K562 (cell line): ENCODE data around the gene GRIP1. TPM values are rescaled to one million over a fixed set of nuclear protein-coding genes. Genes with fewer than 3 reads are reported as not detected.

Source experiments
- ATAC-seq: fragments of 200-7000 bp; cut with Tn5 transposase; 3 replicates; pipeline ENCODE4 v1.9.1; 2020; ENCODE audit warnings: moderate library complexity
- BruUV-seq: library from RNA; stranded (reverse); fragments of 400-500 nt; replicated peaks from 2 replicates; lab custom pipeline; 2021; lab: Mats Ljungman, UMichigan
- CTCF ChIA-PET: fragments of 300-600 bp; formaldehyde crosslinking; extraction: SDS; loops from one replicate; lab custom pipeline; 2021; ENCODE audit warnings: low intra/inter-chr PET ratio; lab: Yijun Ruan, JAX
- POLR2A ChIA-PET: fragments of 300-600, 350-650 bp; sonication (Branson Sonifier 250); formaldehyde crosslinking; extraction: SDS; loops from one replicate; lab custom pipeline; 2021; ENCODE audit warnings: antibody characterized with exemption, inconsistent platforms; lab: Yijun Ruan, JAX
- DNase-seq, 4 experiments: peaks; one replicate each; pipeline versions ENCODE4 v3.0.0 to v3.0.0-alpha.2; 2011 to 2018; ENCODE audit warnings: low spot score in 3 of 4, mixed read lengths in 3 of 4; ENCODE audit errors: extremely low read depth in 1 of 4
- FAIRE-seq: peaks from 2 replicates; lab custom pipeline; 2011; peaks lifted over from hg19 to GRCh38; lab: Jason Lieb, UNC
- H2AFZ ChIP-seq: 2 replicates; pipeline ENCODE4 v1.6.0; 2011; ENCODE audit warnings: low read depth, low read length, control low read depth, inconsistent platforms
- H3K27ac ChIP-seq: fragments of 200-600 bp; 3 replicates; pipeline ENCODE4 v1.8.0; 2011; ENCODE audit warnings: low read depth, mild to moderate bottlenecking, control low read depth, inconsistent platforms, low read length, moderate library complexity, mixed read lengths; ENCODE audit errors: extremely low read depth
- H3K27me3 ChIP-seq, 2 experiments: fragments of 300-600 bp in 1 of 2; 2 replicates in 1 of 2; 3 replicates in 1 of 2; pipeline versions ENCODE4 v1.6.0 to v1.8.0; 2011; ENCODE audit warnings: inconsistent platforms in 2 of 2, low read length in 2 of 2, mild to moderate bottlenecking in 1 of 2, mixed read lengths in 1 of 2, moderate library complexity in 1 of 2; ENCODE audit not compliant: control insufficient read depth in 2 of 2, insufficient read depth in 2 of 2
- H3K36me3 ChIP-seq: fragments of 300-600 bp; 3 replicates; pipeline ENCODE4 v1.8.0; 2011; ENCODE audit warnings: mild to moderate bottlenecking, low read length, inconsistent platforms; ENCODE audit not compliant: control insufficient read depth, insufficient read depth
- H3K4me1 ChIP-seq, 2 experiments: fragments of 200-600 bp in 1 of 2; replicated peaks in 1 of 2; 2 replicates in 1 of 2; 3 replicates in 1 of 2; pipeline versions ENCODE4 v1.5.1 to v1.8.0; 2011; ENCODE audit warnings: inconsistent platforms in 2 of 2, low read length in 2 of 2, mild to moderate bottlenecking in 1 of 2, mixed read lengths in 1 of 2, moderate library complexity in 1 of 2; ENCODE audit not compliant: control insufficient read depth in 2 of 2, insufficient read depth in 2 of 2
- H3K4me2 ChIP-seq: 2 replicates; pipeline ENCODE4 v1.6.1; 2011; ENCODE audit warnings: low read length, control low read depth, inconsistent platforms, mixed read lengths; ENCODE audit not compliant: insufficient read depth
- H3K4me3 ChIP-seq: fragments of 200-600 bp; sonication (generic), shearing (Covaris generic); 2 replicates; pipeline ENCODE4 v1.5.1; 2016; ENCODE audit warnings: control low read depth, inconsistent platforms
- H3K79me2 ChIP-seq: fragments of 200-600 bp; 3 replicates; pipeline ENCODE4 v1.8.0; 2011; ENCODE audit warnings: low read length, inconsistent platforms; ENCODE audit not compliant: control insufficient read depth, insufficient read depth
- H3K9ac ChIP-seq, 2 experiments: 2 replicates each; pipeline versions ENCODE4 v1.6.0 to v1.6.1; 2011; ENCODE audit warnings: low read depth in 2 of 2, low read length in 2 of 2, control low read depth in 1 of 2, inconsistent platforms in 1 of 2, mild to moderate bottlenecking in 1 of 2, mixed read lengths in 1 of 2; ENCODE audit not compliant: insufficient read depth in 1 of 2
- H3K9me1 ChIP-seq: one replicate; pipeline ENCODE4 v1.6.0; 2011; ENCODE audit warnings: inconsistent platforms, mild to moderate bottlenecking, low read length, moderate library complexity; ENCODE audit not compliant: control insufficient read depth, insufficient read depth
- H3K9me3 ChIP-seq: replicated peaks from 2 replicates; pipeline ENCODE4 v1.5.1; 2011; ENCODE audit warnings: low read depth, low read length, inconsistent platforms; ENCODE audit not compliant: control insufficient read depth, insufficient read depth
- H4K20me1 ChIP-seq: replicated peaks from 2 replicates; pipeline ENCODE4 v1.6.1; 2011; ENCODE audit warnings: low read length, inconsistent platforms, mixed read lengths; ENCODE audit not compliant: control insufficient read depth, insufficient read depth
- CBFA2T2 ChIP-seq: fragments of 450-650 bp; conservative IDR thresholded peaks from 2 replicates; pipeline ENCODE4 v1.6.1; 2017; ENCODE audit warnings: mild to moderate bottlenecking
- HNRNPUL1 ChIP-seq: fragments of 200-400 bp; formaldehyde crosslinking; IDR thresholded peaks from 2 replicates; pipeline ENCODE4 v1.6.1; 2017; ENCODE audit warnings: low read length
- MEIS2 ChIP-seq: fragments of 450-650 bp; IDR thresholded peaks from 2 replicates; pipeline ENCODE4 v1.6.1; 2014; ENCODE audit warnings: mild to moderate bottlenecking; ENCODE audit not compliant: partially characterized antibody
- NFXL1 ChIP-seq: fragments of 450-650 bp; formaldehyde crosslinking; IDR thresholded peaks from 2 replicates; pipeline ENCODE4 v1.4.0; 2021; ENCODE audit warnings: mild to moderate bottlenecking
- SRF ChIP-seq, 2 experiments: fragments of 250-450, 450-650 bp in 1 of 2; sonication (Bioruptor Pico) in 1 of 2; sonication (generic) in 1 of 2; formaldehyde crosslinking; IDR thresholded peaks; 2 replicates each; pipeline versions ENCODE4 v1.5.0 to v1.5.1; 2020 to 2022; ENCODE audit warnings: mild to moderate bottlenecking in 1 of 2, missing genetic modification reagents in 1 of 2
- TEAD1 ChIP-seq, 2 experiments: fragments of 450-650 bp in 1 of 2; sonication (generic) in 1 of 2; formaldehyde crosslinking; IDR thresholded peaks; 2 replicates each; pipeline versions ENCODE4 v1.4.0 to v1.8.0; 2020 to 2022; ENCODE audit warnings: mild to moderate bottlenecking in 2 of 2, missing genetic modification reagents in 1 of 2
- ZBED1 ChIP-seq: IDR thresholded peaks from 2 replicates; pipeline ENCODE4 v1.6.1; 2014
- ZNF431 ChIP-seq: sonication (generic); formaldehyde crosslinking; IDR thresholded peaks from 2 replicates; pipeline ENCODE4 v1.8.0; 2022; ENCODE audit warnings: mild to moderate bottlenecking, missing genetic modification reagents
- ZNF561 ChIP-seq: fragments of 450-650 bp; formaldehyde crosslinking; conservative IDR thresholded peaks from 2 replicates; pipeline ENCODE4 v1.4.0; 2020; ENCODE audit warnings: mild to moderate bottlenecking, moderate library complexity
- WGBS: fragments of 100-300 bp; shearing (Covaris generic); methylation state at CpG from one replicate; pipeline ENCODE4 v1.1.6; 2016; ENCODE audit warnings: low coverage, mixed read lengths; ENCODE audit not compliant: insufficient coverage; ENCODE audit errors: missing lambda C conversion rate; 5-methylcytosine and 5-hydroxymethylcytosine counted together
- in situ Hi-C: fragments of 300-500 bp; cut with MboI; formaldehyde crosslinking; loops from 4 replicates; pipeline ENCODE4 v1.15.0; 2018; ENCODE audit warnings: inconsistent platforms, mixed read lengths
- intact Hi-C: fragments of 100-400 bp; cut with micrococcal nuclease; formaldehyde crosslinking; loops from 2 replicates; pipeline ENCODE4 v1.14.2; 2022
- polyA plus RNA-seq, 8 experiments: library from polyadenylated mRNA; depleted of rRNA in 4 of 8; stranded (reverse) in 5 of 8; unstranded in 3 of 8; fragments of >200 nt; fragmentation: Nextera tagmentation in 2 of 8; fragmentation: Illumina TruSeq in 1 of 8; extraction: Ambion mirVana in 2 of 8; extraction: Trizol in 1 of 8; gene quantifications; 2 replicates each; pipeline versions ENCODE4 v1.2.1 to v1.2.3, GENCODE V29; 2011 to 2014; ENCODE audit warnings: inconsistent platforms in 1 of 8, missing spikeins in 1 of 8
- total RNA-seq, 7 experiments: library from RNA; depleted of rRNA in 6 of 7; stranded (reverse); fragments of >200 nt in 6 of 7; fragmentation: Illumina TruSeq in 2 of 7; extraction: Trizol in 2 of 7; gene quantifications; 2 replicates each; pipeline versions ENCODE4 v1.2.1 to v1.2.3, GENCODE V29; 2011 to 2021; ENCODE audit warnings: low replicate concordance in 1 of 7
- TF ChIP-seq, protein P1 (sequence below): fragments of 250-450 bp; sonication (Bioruptor Pico); IDR thresholded peaks from 2 replicates; pipeline ENCODE4 v1.5.0; 2021
- TF ChIP-seq, protein P2 (sequence below): fragments of 200-600 bp; sonication (generic); IDR thresholded peaks from one replicate; pipeline ENCODE4 v1.6.1; 2012; ENCODE audit warnings: mild to moderate bottlenecking, low read depth, low read length, inconsistent platforms

The GRIP1 gene
- total and polyA plus RNA-seq, 9 of the 15 experiments (the other 6 are each of a cell fraction or from before 2014, with no cell fraction given) = 0.28 to 1.2 (median 0.45) TPM

DNA sequence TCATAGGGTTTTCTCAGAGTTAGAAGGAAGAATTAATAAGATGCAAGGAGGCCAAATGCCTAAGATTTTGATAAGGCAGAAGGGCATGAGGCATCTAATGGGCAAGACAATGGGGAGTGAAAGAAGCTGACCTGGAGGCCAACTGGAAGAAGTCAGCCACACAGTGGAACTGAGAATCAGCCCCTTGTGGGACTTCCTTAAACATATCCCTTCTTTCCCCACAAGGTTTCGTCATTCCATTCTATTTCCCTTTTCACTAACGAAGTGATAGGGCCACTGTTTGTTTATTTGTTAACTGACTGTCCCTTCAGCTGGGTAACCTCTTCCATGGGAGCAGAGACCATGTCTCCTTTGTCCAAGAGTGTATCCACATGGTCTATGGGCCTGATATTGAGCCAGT, 290.4 kb downstream of the GRIP1 start (continued):
- TF ChIP-seq, protein P1, sequence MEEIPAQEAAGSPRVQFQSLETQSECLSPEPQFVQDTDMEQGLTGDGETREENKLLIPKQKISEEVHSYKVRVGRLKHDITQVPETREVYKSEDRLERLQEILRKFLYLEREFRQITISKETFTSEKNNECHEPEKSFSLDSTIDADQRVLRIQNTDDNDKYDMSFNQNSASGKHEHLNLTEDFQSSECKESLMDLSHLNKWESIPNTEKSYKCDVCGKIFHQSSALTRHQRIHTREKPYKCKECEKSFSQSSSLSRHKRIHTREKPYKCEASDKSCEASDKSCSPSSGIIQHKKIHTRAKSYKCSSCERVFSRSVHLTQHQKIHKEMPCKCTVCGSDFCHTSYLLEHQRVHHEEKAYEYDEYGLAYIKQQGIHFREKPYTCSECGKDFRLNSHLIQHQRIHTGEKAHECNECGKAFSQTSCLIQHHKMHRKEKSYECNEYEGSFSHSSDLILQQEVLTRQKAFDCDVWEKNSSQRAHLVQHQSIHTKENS (CRISPR knock-in tag) = no peak
- TF ChIP-seq SRF (CRISPR knock-in tag; IDR thresholded peaks at IDR 0.05) (no peak), ZNF431 (CRISPR knock-in tag) (no peak), ZBED1 (no peak), HNRNPUL1 (no peak), MEIS2 (no peak), NFXL1 (no peak), ZNF561 (no peak)
- TF ChIP-seq, all 486 proteins: peak for 0

DNA sequence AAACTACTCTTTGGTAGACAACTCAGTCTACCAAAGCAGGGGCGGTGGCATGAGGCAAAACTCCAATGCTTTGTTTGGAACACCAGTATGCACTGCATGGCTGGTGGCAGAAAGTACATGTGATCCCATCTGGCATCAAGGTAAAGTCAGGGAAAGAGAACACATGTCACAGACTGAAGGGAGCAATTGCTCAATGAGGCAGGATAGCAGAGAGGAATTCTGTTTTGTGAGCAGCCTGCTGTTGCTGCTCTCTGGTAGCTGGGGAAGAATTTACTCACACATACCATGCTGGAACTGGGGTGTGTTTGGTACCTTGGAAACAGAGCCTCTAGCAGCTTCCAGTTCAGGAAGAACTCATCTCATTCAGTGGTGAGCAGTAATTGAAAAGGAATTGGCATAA, 291.8 kb downstream of the GRIP1 start:
- intact Hi-C loops (no loop called here), in situ Hi-C loops (no loop called here)
- POLR2A ChIA-PET = interaction anchor here (0.6 kb wide), 1 partner anchor 156 kb away, joined by 3 read pairs; no protein-coding TSS in a partner anchor
- Histone ChIP-seq H3K79me2 (no peaks in the 10 kb centered on the region), H3K9me1 (no peaks in the 10 kb centered on the region), H2AFZ (no peak overlapping the region), H3K4me1 (no peaks in the 10 kb centered on the region), H3K27me3 (peaks cover 3 to 5% of the 10 kb centered on the region in 2 experiments; a peak in 1 of 5 replicates), H3K27ac (no peak overlapping the region), H3K9me3 (no peaks in the 10 kb centered on the region), H3K4me2 (no peak overlapping the region), H4K20me1 (no peaks in the 10 kb centered on the region), H3K4me3 (no peak overlapping the region), H3K36me3 (no peaks in the 10 kb centered on the region), H3K9ac (no peak overlapping the region)
- no peak for FAIRE-seq
- no TSS peak for BruUV-seq
- WGBS = 6% methylated on average over 1 of the region's 1 CpG
- CTCF ChIA-PET = no interaction called here
- ATAC-seq = no peak
- DNase-seq = no peak
- TF ChIP-seq TEAD1 (CRISPR knock-in tag; IDR thresholded peaks at IDR 0.05) (no peak), CBFA2T2 (no peak)
- TF ChIP-seq, protein P2, sequence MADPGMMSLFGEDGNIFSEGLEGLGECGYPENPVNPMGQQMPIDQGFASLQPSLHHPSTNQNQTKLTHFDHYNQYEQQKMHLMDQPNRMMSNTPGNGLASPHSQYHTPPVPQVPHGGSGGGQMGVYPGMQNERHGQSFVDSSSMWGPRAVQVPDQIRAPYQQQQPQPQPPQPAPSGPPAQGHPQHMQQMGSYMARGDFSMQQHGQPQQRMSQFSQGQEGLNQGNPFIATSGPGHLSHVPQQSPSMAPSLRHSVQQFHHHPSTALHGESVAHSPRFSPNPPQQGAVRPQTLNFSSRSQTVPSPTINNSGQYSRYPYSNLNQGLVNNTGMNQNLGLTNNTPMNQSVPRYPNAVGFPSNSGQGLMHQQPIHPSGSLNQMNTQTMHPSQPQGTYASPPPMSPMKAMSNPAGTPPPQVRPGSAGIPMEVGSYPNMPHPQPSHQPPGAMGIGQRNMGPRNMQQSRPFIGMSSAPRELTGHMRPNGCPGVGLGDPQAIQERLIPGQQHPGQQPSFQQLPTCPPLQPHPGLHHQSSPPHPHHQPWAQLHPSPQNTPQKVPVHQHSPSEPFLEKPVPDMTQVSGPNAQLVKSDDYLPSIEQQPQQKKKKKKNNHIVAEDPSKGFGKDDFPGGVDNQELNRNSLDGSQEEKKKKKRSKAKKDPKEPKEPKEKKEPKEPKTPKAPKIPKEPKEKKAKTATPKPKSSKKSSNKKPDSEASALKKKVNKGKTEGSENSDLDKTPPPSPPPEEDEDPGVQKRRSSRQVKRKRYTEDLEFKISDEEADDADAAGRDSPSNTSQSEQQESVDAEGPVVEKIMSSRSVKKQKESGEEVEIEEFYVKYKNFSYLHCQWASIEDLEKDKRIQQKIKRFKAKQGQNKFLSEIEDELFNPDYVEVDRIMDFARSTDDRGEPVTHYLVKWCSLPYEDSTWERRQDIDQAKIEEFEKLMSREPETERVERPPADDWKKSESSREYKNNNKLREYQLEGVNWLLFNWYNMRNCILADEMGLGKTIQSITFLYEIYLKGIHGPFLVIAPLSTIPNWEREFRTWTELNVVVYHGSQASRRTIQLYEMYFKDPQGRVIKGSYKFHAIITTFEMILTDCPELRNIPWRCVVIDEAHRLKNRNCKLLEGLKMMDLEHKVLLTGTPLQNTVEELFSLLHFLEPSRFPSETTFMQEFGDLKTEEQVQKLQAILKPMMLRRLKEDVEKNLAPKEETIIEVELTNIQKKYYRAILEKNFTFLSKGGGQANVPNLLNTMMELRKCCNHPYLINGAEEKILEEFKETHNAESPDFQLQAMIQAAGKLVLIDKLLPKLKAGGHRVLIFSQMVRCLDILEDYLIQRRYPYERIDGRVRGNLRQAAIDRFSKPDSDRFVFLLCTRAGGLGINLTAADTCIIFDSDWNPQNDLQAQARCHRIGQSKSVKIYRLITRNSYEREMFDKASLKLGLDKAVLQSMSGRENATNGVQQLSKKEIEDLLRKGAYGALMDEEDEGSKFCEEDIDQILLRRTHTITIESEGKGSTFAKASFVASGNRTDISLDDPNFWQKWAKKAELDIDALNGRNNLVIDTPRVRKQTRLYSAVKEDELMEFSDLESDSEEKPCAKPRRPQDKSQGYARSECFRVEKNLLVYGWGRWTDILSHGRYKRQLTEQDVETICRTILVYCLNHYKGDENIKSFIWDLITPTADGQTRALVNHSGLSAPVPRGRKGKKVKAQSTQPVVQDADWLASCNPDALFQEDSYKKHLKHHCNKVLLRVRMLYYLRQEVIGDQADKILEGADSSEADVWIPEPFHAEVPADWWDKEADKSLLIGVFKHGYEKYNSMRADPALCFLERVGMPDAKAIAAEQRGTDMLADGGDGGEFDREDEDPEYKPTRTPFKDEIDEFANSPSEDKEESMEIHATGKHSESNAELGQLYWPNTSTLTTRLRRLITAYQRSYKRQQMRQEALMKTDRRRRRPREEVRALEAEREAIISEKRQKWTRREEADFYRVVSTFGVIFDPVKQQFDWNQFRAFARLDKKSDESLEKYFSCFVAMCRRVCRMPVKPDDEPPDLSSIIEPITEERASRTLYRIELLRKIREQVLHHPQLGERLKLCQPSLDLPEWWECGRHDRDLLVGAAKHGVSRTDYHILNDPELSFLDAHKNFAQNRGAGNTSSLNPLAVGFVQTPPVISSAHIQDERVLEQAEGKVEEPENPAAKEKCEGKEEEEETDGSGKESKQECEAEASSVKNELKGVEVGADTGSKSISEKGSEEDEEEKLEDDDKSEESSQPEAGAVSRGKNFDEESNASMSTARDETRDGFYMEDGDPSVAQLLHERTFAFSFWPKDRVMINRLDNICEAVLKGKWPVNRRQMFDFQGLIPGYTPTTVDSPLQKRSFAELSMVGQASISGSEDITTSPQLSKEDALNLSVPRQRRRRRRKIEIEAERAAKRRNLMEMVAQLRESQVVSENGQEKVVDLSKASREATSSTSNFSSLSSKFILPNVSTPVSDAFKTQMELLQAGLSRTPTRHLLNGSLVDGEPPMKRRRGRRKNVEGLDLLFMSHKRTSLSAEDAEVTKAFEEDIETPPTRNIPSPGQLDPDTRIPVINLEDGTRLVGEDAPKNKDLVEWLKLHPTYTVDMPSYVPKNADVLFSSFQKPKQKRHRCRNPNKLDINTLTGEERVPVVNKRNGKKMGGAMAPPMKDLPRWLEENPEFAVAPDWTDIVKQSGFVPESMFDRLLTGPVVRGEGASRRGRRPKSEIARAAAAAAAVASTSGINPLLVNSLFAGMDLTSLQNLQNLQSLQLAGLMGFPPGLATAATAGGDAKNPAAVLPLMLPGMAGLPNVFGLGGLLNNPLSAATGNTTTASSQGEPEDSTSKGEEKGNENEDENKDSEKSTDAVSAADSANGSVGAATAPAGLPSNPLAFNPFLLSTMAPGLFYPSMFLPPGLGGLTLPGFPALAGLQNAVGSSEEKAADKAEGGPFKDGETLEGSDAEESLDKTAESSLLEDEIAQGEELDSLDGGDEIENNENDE = no peak
